ENCODE measurements around the gene GNAQ. TPM values are rescaled to one million over a fixed set of nuclear protein-coding genes. Genes with fewer than 3 reads are reported as not detected.

The GNAQ gene
- total and polyA plus RNA-seq, 2 of the 4 experiments (the other 2 are of a cell fraction) = 23.1 to 50.7 TPM

GRCh38 chr9:77819657-77820056 lies 212.0 kb downstream of the GNAQ start:
- no peak for ATAC-seq (ENCODE audit: low read depth)
- Histone ChIP-seq H3K4me2 (ENCODE audit: low read depth, low read length) (no peak overlapping the region), H3K23ac (ENCODE audit: low read depth, low read length) (no peak overlapping the region), H3K27me3 (ENCODE audit: control insufficient read depth, insufficient read depth, low read length) (no peaks in the 10 kb centered on the region), H3K9ac (ENCODE audit: low read depth, low read length) (no peak overlapping the region), H3K9me1 (ENCODE audit: insufficient read depth, low read length) (peaks cover 7% of the 10 kb centered on the region; the same call in 1 of the 2 replicates), H2BK5ac (ENCODE audit: low read depth, low read length, poor library complexity, severe bottlenecking) (no peak overlapping the region), H2BK20ac (ENCODE audit: low read depth, low read length) (no peak overlapping the region), H2BK15ac (ENCODE audit: low read depth, low read length) (no peak overlapping the region), H3K79me1 (ENCODE audit: low read depth in 1 of 2, low read length in 2 of 2) (peaks cover 12 to 21% of the 10 kb centered on the region in 2 experiments), H4K5ac (ENCODE audit: low read depth, low read length) (no peak overlapping the region), H3K56ac (ENCODE audit: extremely low read depth, insufficient read depth, low read length) (no peak overlapping the region), H3K9me3 (ENCODE audit: control insufficient read depth, insufficient read depth, low read length) (no peaks in the 10 kb centered on the region), H3K36me3 (ENCODE audit: control insufficient read depth, insufficient read depth, low read length) (no peaks in the 10 kb centered on the region), H3K4ac (ENCODE audit: low read depth, low read length) (no peak overlapping the region), H3K18ac (ENCODE audit: low read depth, low read length) (no peak overlapping the region), H2AFZ (replicated peaks; ENCODE audit: low read length, poor library complexity) (no peak overlapping the region), H4K91ac (ENCODE audit: insufficient read depth, low read depth, low read length) (no peak overlapping the region), H4K8ac (ENCODE audit: low read depth in 2 of 2, low read length in 2 of 2) (no peak overlapping the region), H3K27ac (ENCODE audit: insufficient read depth, low read length) (no peak overlapping the region), H3K4me1 (ENCODE audit: control insufficient read depth, insufficient read depth, low read length) (no peaks in the 10 kb centered on the region; the same call in 1 of the 2 replicates), H3K4me3 (ENCODE audit: insufficient read depth, low read depth, low read length) (no peak overlapping the region), H2AK9ac (replicated peaks; ENCODE audit: low read depth, low read length, poor library complexity) (no peak overlapping the region), H2AK5ac (ENCODE audit: low read depth, low read length) (no peak overlapping the region), H2BK120ac (ENCODE audit: low read depth, low read length) (no peak overlapping the region), H4K20me1 (ENCODE audit: insufficient read depth, low read length) (no peaks in the 10 kb centered on the region), H3K14ac (replicated peaks; ENCODE audit: low read depth, low read length) (no peak overlapping the region)
- peak; percentile 23 for DNase-seq
- BruUV-seq (replicated peaks) = no TSS peak
- in situ Hi-C loops (cut with MboI; ENCODE audit: low sequenced_read_pairs) = no loop called here
- dilution Hi-C loops (cut with HindIII; ENCODE audit: low sequenced_read_pairs, unreplicated experiment) = no loop called here
- ChIA-PET CTCF (interaction anchor here (0.6 kb wide), 1 partner anchor 145 kb away, joined by 4 read pairs; no protein-coding TSS in a partner anchor), POLR2A (ENCODE audit: unreplicated experiment) (no interaction called here)
- intact Hi-C loops (cut with micrococcal nuclease) = no loop called here
- TF ChIP-seq RCOR1 (IDR thresholded peaks at IDR 0.05; ENCODE audit: insufficient replicate concordance, low read length) (no peak), FOS (IDR thresholded peaks at IDR 0.05; ENCODE audit: low read depth, low read length) (no peak), NFE2L2 (IDR thresholded peaks at IDR 0.05; ENCODE audit: low read depth, low read length) (no peak), CEBPB (IDR thresholded peaks at IDR 0.05; ENCODE audit: low read depth, low read length) (no peak), MAFK (IDR thresholded peaks at IDR 0.05; ENCODE audit: low read depth, low read length) (no peak), MXI1 (IDR thresholded peaks at IDR 0.05; ENCODE audit: borderline replicate concordance, low read depth, low read length) (no peak), CTCF (conservative IDR thresholded peaks at IDR 0.05; ENCODE audit: low read depth, low read length) (no peak)
- TF ChIP-seq, protein P1, sequence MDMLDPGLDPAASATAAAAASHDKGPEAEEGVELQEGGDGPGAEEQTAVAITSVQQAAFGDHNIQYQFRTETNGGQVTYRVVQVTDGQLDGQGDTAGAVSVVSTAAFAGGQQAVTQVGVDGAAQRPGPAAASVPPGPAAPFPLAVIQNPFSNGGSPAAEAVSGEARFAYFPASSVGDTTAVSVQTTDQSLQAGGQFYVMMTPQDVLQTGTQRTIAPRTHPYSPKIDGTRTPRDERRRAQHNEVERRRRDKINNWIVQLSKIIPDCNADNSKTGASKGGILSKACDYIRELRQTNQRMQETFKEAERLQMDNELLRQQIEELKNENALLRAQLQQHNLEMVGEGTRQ (IDR thresholded peaks at IDR 0.05; ENCODE audit: low read depth, low read length) = no peak
- WGBS, 2 experiments (ENCODE audit: extremely low coverage in 2 of 2, insufficient read length in 1 of 2) = no CpG with 5 or more reads among the region's 1 CpG

All from IMR-90 (cell line).